ENCODE measurements around the gene KCNH1. TPM values are rescaled to one million over a fixed set of nuclear protein-coding genes. Genes with fewer than 3 reads are reported as not detected.
"Not testable (repeated sequence)": the region's sequence is repeated elsewhere in the genome, so short reads cannot be mapped to it uniquely, and the experiment has no call there.

KCNH1 gene
- polyA plus RNA-seq, 1 of the 3 experiments (the other 2 are of a cell fraction), result 0.08 TPM

DNA sequence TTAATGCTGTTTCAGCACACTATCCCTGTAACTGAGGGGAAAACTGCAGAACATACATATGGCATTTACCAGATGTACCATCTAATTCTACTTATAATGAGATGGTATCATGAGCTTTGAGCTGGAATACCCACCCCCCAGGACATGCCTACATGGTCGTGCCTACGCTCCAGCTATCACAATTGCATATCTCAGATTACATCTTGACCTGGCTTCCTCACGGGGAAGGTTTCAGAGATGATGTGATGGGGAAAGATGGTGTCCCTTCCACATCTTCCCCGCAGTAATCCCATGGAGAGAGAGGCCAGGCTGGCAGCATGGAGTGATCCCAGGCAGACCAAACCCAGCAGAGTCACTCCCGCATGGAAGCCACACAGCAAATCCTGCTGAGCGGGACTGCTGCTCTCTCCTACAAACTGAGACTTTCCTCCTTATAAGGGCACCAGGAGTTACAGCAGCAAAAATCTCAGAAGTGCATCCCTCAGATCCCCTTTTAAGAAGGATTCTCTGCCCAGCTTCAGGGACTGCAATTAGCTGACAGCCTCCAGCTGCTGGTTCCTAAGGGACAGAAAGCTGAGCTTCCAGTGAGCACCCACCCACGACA, 67.1 kb downstream of the KCNH1 start:
- CTCF ChIA-PET, result interaction anchor here (0.8 to 1.4 kb wide), 3 partner anchors 10 to 67 kb away, joined by 3 to 6 read pairs (median 3); partner anchors contain the start of gene KCNH1
- Histone ChIP-seq H3K9me3 (no peaks in the 10 kb centered on the region), H3K4me3 (ENCODE audit: low read depth in 2 of 2, low read length in 1 of 2) (no peak overlapping the region), H3K27ac (ENCODE audit: low read depth in 2 of 2, low read length in 1 of 2) (no peak overlapping the region), H3K9ac (no peak overlapping the region), H3K27me3 (ENCODE audit: insufficient read depth) (no peaks in the 10 kb centered on the region), H3K79me2 (ENCODE audit: insufficient read depth) (no peaks in the 10 kb centered on the region), H4K20me1 (ENCODE audit: insufficient read depth) (no peaks in the 10 kb centered on the region), H3K4me2 (no peak overlapping the region), H2AFZ (ENCODE audit: low read depth) (no peak overlapping the region), H3K9me2 (no peaks in the 10 kb centered on the region), H3F3A (replicated peaks; ENCODE audit: insufficient read depth) (no peaks in the 10 kb centered on the region), H3K4me1 (ENCODE audit: control insufficient read depth in 1 of 2, insufficient read depth in 2 of 2, low read depth in 1 of 2, low read length in 1 of 2) (peaks cover 0 to 9% of the 10 kb centered on the region in 2 experiments; a peak in 1 of 4 replicates), H3K36me3 (replicated peaks in 1 of 2; ENCODE audit: control insufficient read depth in 1 of 2, insufficient read depth in 2 of 2, low read length in 1 of 2) (no peaks in the 10 kb centered on the region)
- WGBS (ENCODE audit: low lambda C conversion rate), result 23% methylated on average over 5 of the region's 7 CpGs
- POLR2A ChIA-PET, result no interaction called here
- DNase-seq, result peak; percentile 52
- TF ChIP-seq GATA2 (CRISPR knock-in tag; IDR thresholded peaks at IDR 0.05) (peak; percentile 94), FOXJ3 (CRISPR knock-in tag; IDR thresholded peaks at IDR 0.05) (0 out of 2 replicates have a peak, but pooled peaks have one; percentile 9), EP300 (IDR thresholded peaks at IDR 0.05; ENCODE audit: borderline replicate concordance in 1 of 2, low read depth in 1 of 2, low read length in 1 of 2) (peak in 1 of 2 experiments; percentile 36; a peak in 1 of 4 replicates), MXI1 (IDR thresholded peaks at IDR 0.05; ENCODE audit: low read depth, low read length) (no peak)

DNA sequence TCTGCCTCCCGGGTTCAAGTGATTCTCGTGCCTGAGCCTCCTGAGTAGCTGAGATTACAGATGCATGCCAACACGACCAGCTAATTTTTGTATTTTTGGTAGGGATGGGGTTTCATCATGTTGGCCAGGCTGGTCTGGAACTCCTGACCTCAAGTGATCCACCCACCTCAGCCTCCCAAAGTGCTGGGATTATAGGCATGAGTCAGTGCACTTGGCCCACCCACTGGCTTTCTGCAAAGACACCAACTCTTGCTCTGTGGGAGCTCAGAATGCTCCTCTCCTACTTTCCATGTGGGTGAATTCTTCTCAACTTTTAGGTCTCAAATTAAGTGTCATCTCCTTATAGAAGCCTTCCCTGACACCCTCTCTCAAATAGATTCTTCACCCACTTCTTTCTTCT, 92.1 kb downstream of the KCNH1 start:
- H3K27me3 ChIP-seq (ENCODE audit: insufficient read depth); POLR2A ChIA-PET: not testable (repeated sequence)
- WGBS (ENCODE audit: low lambda C conversion rate), result 30% methylated on average over 3 of the region's 3 CpGs

DNA sequence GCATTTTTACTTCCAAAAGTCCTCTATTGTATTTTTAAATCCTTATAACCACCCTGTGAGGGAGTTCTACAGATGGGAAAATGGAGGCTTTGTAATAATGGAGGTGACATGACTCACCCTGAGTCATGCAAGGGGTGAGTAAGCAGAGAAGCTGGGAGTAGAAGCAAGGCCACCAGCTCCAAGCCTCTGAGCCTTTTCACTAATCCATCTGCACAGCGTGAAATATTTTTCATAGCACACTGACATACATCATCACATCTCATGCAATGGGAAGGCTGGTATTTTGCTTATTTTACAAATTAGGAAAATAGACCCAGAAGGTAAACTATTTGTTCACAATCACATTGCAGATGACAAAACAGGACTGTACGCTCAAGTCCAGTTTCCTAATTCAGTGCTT, 96.9 kb downstream of the KCNH1 start:
- CTCF ChIA-PET, result no interaction called here
- Histone ChIP-seq H3K9me3 (no peaks in the 10 kb centered on the region), H3K36me3 (replicated peaks in 1 of 2; ENCODE audit: control insufficient read depth in 1 of 2, insufficient read depth in 2 of 2, low read length in 1 of 2) (no peaks in the 10 kb centered on the region), H4K20me1 (ENCODE audit: insufficient read depth) (no peaks in the 10 kb centered on the region), H3K9me2 (no peaks in the 10 kb centered on the region), H3K27ac (ENCODE audit: low read depth in 2 of 2, low read length in 1 of 2) (peak overlapping the region in 1 of 2 experiments; percentile 79; a peak in 2 of 4 replicates), H3K4me2 (no peak overlapping the region), H3K4me1 (ENCODE audit: control insufficient read depth in 1 of 2, insufficient read depth in 2 of 2, low read depth in 1 of 2, low read length in 1 of 2) (0 out of 4 replicates have a peak, but pooled peaks cover 0 to 6% of the 10 kb centered on the region in 2 experiments), H2AFZ (ENCODE audit: low read depth) (peak overlapping the region; percentile 63; the same call in 1 of the 2 replicates), H3K4me3 (ENCODE audit: low read depth in 2 of 2, low read length in 1 of 2) (no peak overlapping the region), H3K27me3 (ENCODE audit: insufficient read depth) (no peaks in the 10 kb centered on the region), H3K79me2 (ENCODE audit: insufficient read depth) (no peaks in the 10 kb centered on the region), H3K9ac (no peak overlapping the region), H3F3A (replicated peaks; ENCODE audit: insufficient read depth) (peaks cover 5% of the 10 kb centered on the region)
- DNase-seq, result no peak
- POLR2A ChIA-PET, result no interaction called here
- WGBS (ENCODE audit: low lambda C conversion rate), result 40% methylated on average over 2 of the region's 2 CpGs
- TF ChIP-seq CHD2 (IDR thresholded peaks at IDR 0.05; ENCODE audit: low read length, partially characterized antibody), result no peak
- peak; percentile 99 for TF ChIP-seq FOSL2 (IDR thresholded peaks at IDR 0.05; ENCODE audit: borderline replicate concordance, low read depth)
- no peak for TF ChIP-seq FOXM1 (IDR thresholded peaks at IDR 0.05; ENCODE audit: low read depth)
- TF ChIP-seq RCOR1 (IDR thresholded peaks at IDR 0.05; ENCODE audit: low read length), result no peak
- peak; percentile 95 for TF ChIP-seq JUND (IDR thresholded peaks at IDR 0.05)
- no peak for TF ChIP-seq RXRA (IDR thresholded peaks at IDR 0.05; ENCODE audit: borderline replicate concordance, low read depth)
- TF ChIP-seq MEF2A (IDR thresholded peaks at IDR 0.05; ENCODE audit: borderline replicate concordance, low read depth), result no peak
- peak; percentile 20; the same call in 1 of the 2 replicates for TF ChIP-seq POLR2AphosphoS5 (IDR thresholded peaks at IDR 0.05; ENCODE audit: low read depth, low read length)
- TF ChIP-seq TEAD4 (IDR thresholded peaks at IDR 0.05; ENCODE audit: borderline replicate concordance, insufficient read depth), result no peak
- TF ChIP-seq USF1 (IDR thresholded peaks at IDR 0.05; ENCODE audit: borderline replicate concordance, low read depth), result no peak
- peak; percentile 70 for TF ChIP-seq TCF12 (IDR thresholded peaks at IDR 0.05)
- TF ChIP-seq, protein P1, sequence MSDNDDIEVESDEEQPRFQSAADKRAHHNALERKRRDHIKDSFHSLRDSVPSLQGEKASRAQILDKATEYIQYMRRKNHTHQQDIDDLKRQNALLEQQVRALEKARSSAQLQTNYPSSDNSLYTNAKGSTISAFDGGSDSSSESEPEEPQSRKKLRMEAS (IDR thresholded peaks at IDR 0.05; ENCODE audit: low read depth), result 0 out of 2 replicates have a peak, but pooled peaks have one; percentile 25
- 0 out of 2 replicates have a peak, but pooled peaks have one; percentile 3 for TF ChIP-seq NFIC (IDR thresholded peaks at IDR 0.05; ENCODE audit: borderline replicate concordance)
- TF ChIP-seq EP300 (IDR thresholded peaks at IDR 0.05; ENCODE audit: borderline replicate concordance in 1 of 2, low read depth in 1 of 2, low read length in 1 of 2), result peak in 1 of 2 experiments; percentile 41; a peak in 1 of 4 replicates
- TF ChIP-seq, protein P2, sequence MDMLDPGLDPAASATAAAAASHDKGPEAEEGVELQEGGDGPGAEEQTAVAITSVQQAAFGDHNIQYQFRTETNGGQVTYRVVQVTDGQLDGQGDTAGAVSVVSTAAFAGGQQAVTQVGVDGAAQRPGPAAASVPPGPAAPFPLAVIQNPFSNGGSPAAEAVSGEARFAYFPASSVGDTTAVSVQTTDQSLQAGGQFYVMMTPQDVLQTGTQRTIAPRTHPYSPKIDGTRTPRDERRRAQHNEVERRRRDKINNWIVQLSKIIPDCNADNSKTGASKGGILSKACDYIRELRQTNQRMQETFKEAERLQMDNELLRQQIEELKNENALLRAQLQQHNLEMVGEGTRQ (IDR thresholded peaks at IDR 0.05; ENCODE audit: borderline replicate concordance, low read depth, low read length), result no peak
- peak; percentile 64 for TF ChIP-seq PBX3 (IDR thresholded peaks at IDR 0.05)

More for the DNA sequence above, 92.1 kb downstream of the KCNH1 start:
- H3F3A ChIP-seq (replicated peaks; ENCODE audit: insufficient read depth); H3K79me2 ChIP-seq (ENCODE audit: insufficient read depth); H3K27ac ChIP-seq (ENCODE audit: low read depth in 2 of 2, low read length in 1 of 2); H4K20me1 ChIP-seq (ENCODE audit: insufficient read depth); H3K9me2 ChIP-seq; DNase-seq; H2AFZ ChIP-seq (ENCODE audit: low read depth); H3K9ac ChIP-seq; H3K9me3 ChIP-seq; H3K4me3 ChIP-seq (ENCODE audit: low read depth in 2 of 2, low read length in 1 of 2); H3K36me3 ChIP-seq (replicated peaks in 1 of 2; ENCODE audit: control insufficient read depth in 1 of 2, insufficient read depth in 2 of 2, low read length in 1 of 2); H3K4me2 ChIP-seq; CTCF ChIA-PET; H3K4me1 ChIP-seq (ENCODE audit: control insufficient read depth in 1 of 2, insufficient read depth in 2 of 2, low read depth in 1 of 2, low read length in 1 of 2): not testable (repeated sequence)
